ENCODE measurements around the gene VASN.
"Not testable (repeated sequence)": the region's sequence is repeated elsewhere in the genome, so short reads cannot be mapped to it uniquely, and the experiment has no call there.

GRCh38 chr16:4393850-4394249 is 22.2 kb downstream of the VASN start:
- TF ChIP-seq CTCF, POLR2A (IDR thresholded peaks at IDR 0.05): not testable (repeated sequence)
